Hepatocyte (in vitro differentiated cells): ENCODE results near the gene CDHR2. TPM values are rescaled to one million over a fixed set of nuclear protein-coding genes. Genes with fewer than 3 reads are reported as not detected.

Experiments used
- DNase-seq: peaks from one replicate; pipeline ENCODE4 v3.0.0-alpha.2; 2016; ENCODE audit warnings: low spot score
- H2AFZ ChIP-seq: fragments of 200-600 bp; sonication (generic); 2 replicates; pipeline ENCODE4 v1.6.0; 2016; ENCODE audit warnings: antibody characterized with exemption, mild to moderate bottlenecking
- H3K27ac ChIP-seq: fragments of 200-600 bp; sonication (generic); 2 replicates; pipeline ENCODE4 v1.5.1; 2016; ENCODE audit warnings: mild to moderate bottlenecking
- H3K27me3 ChIP-seq: fragments of 200-600 bp; sonication (generic); 2 replicates; pipeline ENCODE4 v1.6.1; 2016
- H3K36me3 ChIP-seq: fragments of 200-600 bp; sonication (generic); replicated peaks from 2 replicates; pipeline ENCODE4 v1.5.1; 2016; ENCODE audit warnings: low read depth; ENCODE audit not compliant: insufficient read depth
- H3K4me1 ChIP-seq: fragments of 200-600 bp; sonication (generic); 2 replicates; pipeline ENCODE4 v1.5.1; 2016; ENCODE audit warnings: mild to moderate bottlenecking, moderate library complexity; ENCODE audit not compliant: insufficient read depth
- H3K4me2 ChIP-seq: fragments of 200-600 bp; sonication (generic); 2 replicates; pipeline ENCODE4 v1.6.0; 2016
- H3K4me3 ChIP-seq: fragments of 200-600 bp; sonication (generic); 2 replicates; pipeline ENCODE4 v1.5.1; 2016; ENCODE audit warnings: mild to moderate bottlenecking
- H3K79me2 ChIP-seq: fragments of 200-600 bp; sonication (generic); 2 replicates; pipeline ENCODE4 v1.6.0; 2017; ENCODE audit warnings: mild to moderate bottlenecking
- H3K9me2 ChIP-seq: fragments of 200-600 bp; sonication (generic); replicated peaks from 2 replicates; pipeline ENCODE4 v1.6.0; 2017; ENCODE audit warnings: mild to moderate bottlenecking; ENCODE audit not compliant: insufficient read depth
- H3K9me3 ChIP-seq: fragments of 200-600 bp; sonication (generic); 2 replicates; pipeline ENCODE4 v1.5.1; 2016; ENCODE audit warnings: low read depth, mild to moderate bottlenecking
- H4K20me1 ChIP-seq: fragments of 200-600 bp; sonication (generic); 2 replicates; pipeline ENCODE4 v1.6.0; 2016; ENCODE audit warnings: mild to moderate bottlenecking; ENCODE audit not compliant: insufficient read depth, poor library complexity, severe bottlenecking
- EZH2 ChIP-seq: fragments of 200-600 bp; sonication (generic); IDR thresholded peaks from 2 replicates; pipeline ENCODE4 v1.6.1; 2016; ENCODE audit warnings: antibody characterized with exemption, mild to moderate bottlenecking, borderline replicate concordance
- EZH2phosphoT487 ChIP-seq: fragments of 200-600 bp; sonication (generic); IDR thresholded peaks from one replicate; pipeline ENCODE4 v1.6.1; 2018; ENCODE audit warnings: antibody characterized with exemption, mild to moderate bottlenecking, low read depth, moderate library complexity; ENCODE audit not compliant: unreplicated experiment, severe bottlenecking
- WGBS: methylation state at CpG from one replicate; pipeline ENCODE4 v1.1.6; 2016; ENCODE audit warnings: low lambda C conversion rate; ENCODE audit errors: missing lambda C conversion rate; 5-methylcytosine and 5-hydroxymethylcytosine counted together
- polyA plus RNA-seq: library from polyadenylated mRNA; unstranded; fragments of >200 nt; fragmentation: Nextera tagmentation; extraction: Ambion mirVana; gene quantifications from 2 replicates; pipeline ENCODE4 v1.2.1, GENCODE V29; 2016
- total RNA-seq: library from RNA; depleted of rRNA; stranded (reverse); fragments of >200 nt; gene quantifications from 2 replicates; pipeline ENCODE4 v1.2.3, GENCODE V29; 2014
- TF ChIP-seq, protein P1 (sequence below): fragments of 200-600 bp; sonication (generic); IDR thresholded peaks from 2 replicates; pipeline ENCODE4 v1.5.1; 2016; ENCODE audit warnings: antibody characterized with exemption, mild to moderate bottlenecking; ENCODE audit not compliant: poor library complexity

CDHR2 gene
- total and polyA plus RNA-seq, 2 experiments from 2014 or later: 28.3 to 29.8 TPM

- 75% methylated on average over 6 of the region's 6 CpGs for WGBS
- H3K4me3 ChIP-seq: no peak overlapping the region
- H3K27me3 ChIP-seq: no peaks in the 10 kb centered on the region
- H2AFZ ChIP-seq: no peak overlapping the region
- no peak overlapping the region for H3K4me2 ChIP-seq
- no peak for DNase-seq
- H3K79me2 ChIP-seq: no peaks in the 10 kb centered on the region
- no peaks in the 10 kb centered on the region for H4K20me1 ChIP-seq
- H3K9me3 ChIP-seq: no peaks in the 10 kb centered on the region
- no peaks in the 10 kb centered on the region for H3K36me3 ChIP-seq
- no peak overlapping the region for H3K27ac ChIP-seq
- no peaks in the 10 kb centered on the region for H3K4me1 ChIP-seq
- TF ChIP-seq, protein P1, sequence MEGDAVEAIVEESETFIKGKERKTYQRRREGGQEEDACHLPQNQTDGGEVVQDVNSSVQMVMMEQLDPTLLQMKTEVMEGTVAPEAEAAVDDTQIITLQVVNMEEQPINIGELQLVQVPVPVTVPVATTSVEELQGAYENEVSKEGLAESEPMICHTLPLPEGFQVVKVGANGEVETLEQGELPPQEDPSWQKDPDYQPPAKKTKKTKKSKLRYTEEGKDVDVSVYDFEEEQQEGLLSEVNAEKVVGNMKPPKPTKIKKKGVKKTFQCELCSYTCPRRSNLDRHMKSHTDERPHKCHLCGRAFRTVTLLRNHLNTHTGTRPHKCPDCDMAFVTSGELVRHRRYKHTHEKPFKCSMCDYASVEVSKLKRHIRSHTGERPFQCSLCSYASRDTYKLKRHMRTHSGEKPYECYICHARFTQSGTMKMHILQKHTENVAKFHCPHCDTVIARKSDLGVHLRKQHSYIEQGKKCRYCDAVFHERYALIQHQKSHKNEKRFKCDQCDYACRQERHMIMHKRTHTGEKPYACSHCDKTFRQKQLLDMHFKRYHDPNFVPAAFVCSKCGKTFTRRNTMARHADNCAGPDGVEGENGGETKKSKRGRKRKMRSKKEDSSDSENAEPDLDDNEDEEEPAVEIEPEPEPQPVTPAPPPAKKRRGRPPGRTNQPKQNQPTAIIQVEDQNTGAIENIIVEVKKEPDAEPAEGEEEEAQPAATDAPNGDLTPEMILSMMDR: no peak
- TF ChIP-seq EZH2phosphoT487: no peak
- no peak for TF ChIP-seq EZH2
- H3K9me2 ChIP-seq: no peaks in the 10 kb centered on the region
These were observed 20.9 kb downstream of the CDHR2 start for GRCh38 chr5:176570044-176570443.

DNA sequence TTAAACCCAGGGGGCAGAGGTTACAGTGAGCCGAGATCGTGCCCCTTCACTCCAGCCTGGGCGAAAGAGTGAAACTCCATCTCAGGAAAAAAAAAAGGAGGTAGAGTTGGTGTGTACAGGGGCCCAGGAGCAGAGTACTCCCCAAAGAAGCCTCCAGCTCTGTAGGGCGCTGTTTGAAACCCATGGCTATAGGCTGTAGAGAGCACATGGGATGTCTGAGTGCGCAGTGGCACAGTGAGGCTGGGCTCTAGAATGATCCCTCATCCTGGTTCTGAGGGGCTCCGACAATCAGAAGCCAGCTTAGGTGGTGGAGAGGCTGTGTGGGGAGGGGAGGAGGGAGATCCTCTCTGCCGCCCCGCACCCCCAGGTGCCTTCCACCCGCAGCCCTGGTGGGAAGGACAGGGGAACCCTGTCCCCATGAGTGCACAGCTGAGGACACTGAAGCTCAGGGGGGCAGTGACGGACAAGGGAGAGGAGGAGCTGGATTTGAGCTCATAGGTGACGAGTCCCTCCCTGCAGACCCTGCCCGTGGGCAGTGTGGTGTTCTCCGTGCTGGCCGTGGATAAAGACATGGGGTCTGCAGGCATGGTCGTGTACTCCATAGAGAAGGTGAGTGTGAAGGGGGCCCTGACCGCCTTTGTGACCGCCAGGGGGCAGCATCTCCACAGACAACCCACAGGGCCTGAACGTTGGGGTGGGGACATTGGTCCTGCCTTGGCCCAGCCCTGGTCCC, 24.6 kb downstream of the CDHR2 start:
- Histone ChIP-seq H3K4me3 (no peak overlapping the region), H3K9me2 (no peaks in the 10 kb centered on the region), H3K4me1 (no peaks in the 10 kb centered on the region), H3K27ac (no peak overlapping the region), H3K79me2 (no peaks in the 10 kb centered on the region), H3K27me3 (no peaks in the 10 kb centered on the region), H2AFZ (no peak overlapping the region), H3K36me3 (no peaks in the 10 kb centered on the region), H3K4me2 (no peak overlapping the region), H4K20me1 (no peaks in the 10 kb centered on the region), H3K9me3 (no peaks in the 10 kb centered on the region)
- 54% methylated on average over 16 of the region's 18 CpGs for WGBS
- TF ChIP-seq EZH2: no peak
- TF ChIP-seq, protein P1: peak; percentile 63
- no peak for TF ChIP-seq EZH2phosphoT487
- DNase-seq: peak; percentile 59

DNA sequence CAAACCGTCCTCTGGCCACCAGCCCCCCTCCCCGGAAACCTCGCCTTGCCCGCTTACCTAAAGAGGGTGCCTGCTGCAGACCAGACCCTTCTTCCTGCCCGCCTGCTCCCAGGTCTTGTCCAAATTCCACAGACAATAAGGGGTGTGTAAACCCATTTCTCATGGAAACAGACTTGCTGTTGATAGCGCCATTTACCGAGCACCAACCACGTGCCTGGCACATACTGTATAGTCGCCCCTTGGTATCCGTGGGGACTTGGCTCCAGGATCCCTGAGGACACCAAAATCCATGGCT, 25.1 kb downstream of the CDHR2 start:
- no peaks in the 10 kb centered on the region for H3K36me3 ChIP-seq
- H3K9me2 ChIP-seq: no peaks in the 10 kb centered on the region
- no peak for DNase-seq
- no peaks in the 10 kb centered on the region for H3K79me2 ChIP-seq
- H3K4me1 ChIP-seq: no peaks in the 10 kb centered on the region
- 68% methylated on average over 10 of the region's 10 CpGs for whole genome bisulfite sequencing
- no peak overlapping the region for H3K4me3 ChIP-seq
- H2AFZ ChIP-seq: no peak overlapping the region
- H3K4me2 ChIP-seq: no peak overlapping the region
- no peaks in the 10 kb centered on the region for H3K9me3 ChIP-seq
- H3K27ac ChIP-seq: no peak overlapping the region
- H3K27me3 ChIP-seq: no peaks in the 10 kb centered on the region
- TF ChIP-seq, protein P1: no peak
- TF ChIP-seq EZH2 (no peak), EZH2phosphoT487 (no peak)
- no peaks in the 10 kb centered on the region for H4K20me1 ChIP-seq
